Astrocyte (in vitro differentiated cells and primary cell): Measurements from ENCODE around the gene QTRT2.

Experiments
- CTCF ChIP-seq: IDR thresholded peaks from 2 replicates; pipeline ENCODE4 v1.5.1; 2011; ENCODE audit warnings: low read depth, mild to moderate bottlenecking, inconsistent platforms, low read length, moderate library complexity; ENCODE audit not compliant: insufficient read depth
- EZH2 ChIP-seq: IDR thresholded peaks from 2 replicates; pipeline ENCODE4 v1.6.1; 2012; ENCODE audit warnings: mild to moderate bottlenecking, low read length, inconsistent platforms; ENCODE audit not compliant: insufficient read depth

GRCh38 chr3:114056130-114057010, at the start of gene QTRT2, which contains the start of gene CCDC191:
- TF ChIP-seq CTCF, result no peak
- no peak for TF ChIP-seq EZH2
